ENCODE results near the gene MRPL37. TPM values are rescaled to one million over a fixed set of nuclear protein-coding genes. Genes with fewer than 3 reads are reported as not detected.

Gene MRPL37
- total and polyA plus RNA-seq, 7 donors: 68.9 to 109 (median 100) TPM

GRCh38 chr1:54227091-54227602 lies 27.2 kb downstream of the MRPL37 start:
- ATAC-seq: peak; percentile 54 to 71 (median 64)
- Histone ChIP-seq H3K4me3 (no peak overlapping the region), H3K27me3 (ENCODE audit: insufficient read depth in 3 of 3, low read length in 2 of 3) (no peaks in the 10 kb centered on the region), H3K36me3 (ENCODE audit: insufficient read depth in 1 of 2, low read depth in 1 of 2) (peaks cover 0 to 20% of the 10 kb centered on the region in 2 donors), H3K4me1 (no peaks in the 10 kb centered on the region), H3K27ac (no peak overlapping the region), H3K9me3 (no peaks in the 10 kb centered on the region)
- no peak for DNase-seq
- WGBS, 3 donors: 52 to 59% (median 55%) methylated on average over 5 to 8 of the region's 8 CpGs
- no peak for TF ChIP-seq CTCF (IDR thresholded peaks at IDR 0.05)
- intact Hi-C loops (cut with DNase I): no loop called here

GRCh38 chr1:54227891-54228310 lies 27.9 kb downstream of the MRPL37 start:
- Histone ChIP-seq H3K27me3 (ENCODE audit: insufficient read depth in 3 of 3, low read length in 2 of 3) (no peaks in the 10 kb centered on the region), H3K9me3 (no peaks in the 10 kb centered on the region), H3K27ac (no peak overlapping the region), H3K4me3 (no peak overlapping the region), H3K4me1 (no peaks in the 10 kb centered on the region), H3K36me3 (ENCODE audit: insufficient read depth in 1 of 2, low read depth in 1 of 2) (peaks cover 0 to 20% of the 10 kb centered on the region in 2 donors)
- no peak for ATAC-seq
- WGBS, 3 donors: 51 to 61% (median 55%) methylated on average over 17 of the region's 17 CpGs
- intact Hi-C loops (cut with DNase I): no loop called here
- no peak for TF ChIP-seq CTCF (IDR thresholded peaks at IDR 0.05)
- DNase-seq: no peak

GRCh38 chr1:54228638-54229079 lies 28.7 kb downstream of the MRPL37 start:
- no peak for TF ChIP-seq CTCF (IDR thresholded peaks at IDR 0.05)
- peaks cover 0 to 20% of the 10 kb centered on the region in 2 donors for H3K36me3 ChIP-seq (ENCODE audit: insufficient read depth in 1 of 2, low read depth in 1 of 2)
- WGBS, 3 donors: 83 to 89% (median 85%) methylated on average over 9 to 13 of the region's 13 CpGs
- ATAC-seq: peak in 2 of 4 donors; percentile 11 to 17
- intact Hi-C loops (cut with DNase I): no loop called here
- DNase-seq: no peak
- H3K4me1 ChIP-seq: no peaks in the 10 kb centered on the region
- H3K4me3 ChIP-seq: no peak overlapping the region
- H3K27me3 ChIP-seq (ENCODE audit: insufficient read depth in 3 of 3, low read length in 2 of 3): no peaks in the 10 kb centered on the region
- no peak overlapping the region for H3K27ac ChIP-seq
- H3K9me3 ChIP-seq: no peaks in the 10 kb centered on the region

GRCh38 chr1:54229281-54229891 lies 29.4 kb downstream of the MRPL37 start:
- H3K27me3 ChIP-seq (ENCODE audit: insufficient read depth in 3 of 3, low read length in 2 of 3): no peaks in the 10 kb centered on the region
- no peak overlapping the region for H3K27ac ChIP-seq
- H3K9me3 ChIP-seq: no peaks in the 10 kb centered on the region
- peaks cover 0 to 20% of the 10 kb centered on the region in 2 donors for H3K36me3 ChIP-seq (ENCODE audit: insufficient read depth in 1 of 2, low read depth in 1 of 2)
- no peak overlapping the region for H3K4me3 ChIP-seq
- DNase-seq (peak in 1 of 2 donors; percentile 41), ATAC-seq (peak; percentile 35 to 50 (median 42))
- H3K4me1 ChIP-seq: no peaks in the 10 kb centered on the region
- intact Hi-C loops (cut with DNase I): no loop called here
- no peak for TF ChIP-seq CTCF (IDR thresholded peaks at IDR 0.05)
- 48 to 52% (median 52%) methylated on average over 11 of the region's 11 CpGs for WGBS, 3 donors

All from psoas muscle (tissue), 8 donors.